Ascending aorta (tissue), 2 donors: ENCODE results near the gene ZBTB22. TPM values are rescaled to one million over a fixed set of nuclear protein-coding genes. Genes with fewer than 3 reads are reported as not detected.

Source experiments
- DNase-seq, 2 donors: peaks; one replicate each; pipeline ENCODE4 v3.0.0-alpha.2; 2019; ENCODE audit warnings: low spot score in 2 of 2
- H3K27ac ChIP-seq, 2 donors: fragments of 200-600 bp; sonication (generic); one replicate each; pipeline ENCODE4 v1.5.1; 2016 to 2017; ENCODE audit warnings: mild to moderate bottlenecking in 1 of 2
- H3K27me3 ChIP-seq: fragments of 200-600 bp; sonication (generic); one replicate; pipeline ENCODE4 v1.5.1; 2017
- H3K36me3 ChIP-seq, 2 donors: fragments of 200-600 bp; sonication (generic); one replicate each; pipeline ENCODE4 v1.5.1; 2016
- H3K4me1 ChIP-seq, 2 donors: fragments of 200-600 bp; sonication (generic); one replicate each; pipeline ENCODE4 v1.5.1; 2016 to 2017; ENCODE audit warnings: mild to moderate bottlenecking in 1 of 2
- H3K4me3 ChIP-seq, 2 donors: fragments of 200-600 bp; sonication (generic); one replicate each; pipeline ENCODE4 v1.5.1; 2016 to 2017; ENCODE audit warnings: mild to moderate bottlenecking in 1 of 2
- H3K9me3 ChIP-seq, 2 donors: fragments of 200-600 bp; sonication (generic); one replicate each; pipeline ENCODE4 v1.5.1; 2016
- intact Hi-C: fragments of 100-400 bp; cut with DNase I; formaldehyde crosslinking; loops from one replicate; pipeline ENCODE4 v1.15.1; 2023
- total RNA-seq: library from RNA; depleted of rRNA; stranded (reverse); fragments of >200 nt; gene quantifications from one replicate; pipeline ENCODE4 v1.1.0, GENCODE V29; 2016
- TF ChIP-seq, protein P1 (sequence below), 3 experiments: fragments of 200-600 bp in 2 of 3; fragments of 450-650 bp in 1 of 3; sonication (generic) in 2 of 3; IDR thresholded peaks; one replicate each; pipeline ENCODE4 v1.5.1; 2016 to 2019; ENCODE audit warnings: antibody characterized with exemption in 3 of 3, mild to moderate bottlenecking in 1 of 3, moderate library complexity in 1 of 3

Gene ZBTB22
- total RNA-seq, 1 donor from 2014 or later, result 35.5 TPM

DNA sequence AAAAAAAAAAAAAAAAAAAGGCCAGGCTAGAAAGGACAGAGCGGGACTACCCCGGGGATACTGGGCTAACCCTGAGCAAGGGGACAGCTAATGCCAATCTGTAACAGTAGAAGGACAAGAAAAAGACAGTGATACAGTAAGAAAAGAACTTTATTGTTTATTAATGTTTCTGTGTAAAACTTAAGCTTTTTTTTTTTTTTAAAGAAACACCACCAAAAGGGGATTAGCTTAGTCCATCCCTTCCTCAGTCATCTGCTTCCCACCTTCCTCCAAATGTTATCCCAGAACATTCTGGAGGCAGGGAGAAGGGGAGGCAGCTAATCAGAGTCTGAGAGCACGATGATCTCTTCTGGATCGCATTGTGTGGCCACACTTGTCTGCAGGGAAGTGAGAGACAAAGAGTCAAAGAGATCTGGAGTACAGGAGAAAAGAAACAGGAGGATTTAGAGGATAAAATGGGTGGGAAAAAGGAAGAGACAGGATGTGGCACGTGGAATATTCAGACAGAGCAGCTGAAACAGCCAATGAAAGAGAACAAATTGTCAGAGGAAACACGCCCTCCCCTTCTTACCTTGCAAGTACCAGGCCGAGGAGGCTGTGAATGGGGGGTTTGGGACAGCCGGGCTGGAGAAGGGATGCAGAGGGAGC, 1.0 kb upstream of the ZBTB22 start:
- Histone ChIP-seq H3K36me3 (peaks cover 17 to 28% of the 10 kb centered on the region in 2 donors), H3K4me3 (peak overlapping the region; percentile 59 to 64), H3K27me3 (no peaks in the 10 kb centered on the region), H3K4me1 (peaks cover 24 to 49% of the 10 kb centered on the region in 2 donors), H3K27ac (peak overlapping the region; percentile 75 to 93), H3K9me3 (no peaks in the 10 kb centered on the region)
- intact Hi-C loops, result loop anchor here (5.0 to 10.0 kb wide), 2 partner anchors 116 to 1654 kb away; partner anchors contain the start of genes C6orf47, CSNK2B, GPANK1 and HSD17B8
- DNase-seq, result no peak
- TF ChIP-seq, protein P1, sequence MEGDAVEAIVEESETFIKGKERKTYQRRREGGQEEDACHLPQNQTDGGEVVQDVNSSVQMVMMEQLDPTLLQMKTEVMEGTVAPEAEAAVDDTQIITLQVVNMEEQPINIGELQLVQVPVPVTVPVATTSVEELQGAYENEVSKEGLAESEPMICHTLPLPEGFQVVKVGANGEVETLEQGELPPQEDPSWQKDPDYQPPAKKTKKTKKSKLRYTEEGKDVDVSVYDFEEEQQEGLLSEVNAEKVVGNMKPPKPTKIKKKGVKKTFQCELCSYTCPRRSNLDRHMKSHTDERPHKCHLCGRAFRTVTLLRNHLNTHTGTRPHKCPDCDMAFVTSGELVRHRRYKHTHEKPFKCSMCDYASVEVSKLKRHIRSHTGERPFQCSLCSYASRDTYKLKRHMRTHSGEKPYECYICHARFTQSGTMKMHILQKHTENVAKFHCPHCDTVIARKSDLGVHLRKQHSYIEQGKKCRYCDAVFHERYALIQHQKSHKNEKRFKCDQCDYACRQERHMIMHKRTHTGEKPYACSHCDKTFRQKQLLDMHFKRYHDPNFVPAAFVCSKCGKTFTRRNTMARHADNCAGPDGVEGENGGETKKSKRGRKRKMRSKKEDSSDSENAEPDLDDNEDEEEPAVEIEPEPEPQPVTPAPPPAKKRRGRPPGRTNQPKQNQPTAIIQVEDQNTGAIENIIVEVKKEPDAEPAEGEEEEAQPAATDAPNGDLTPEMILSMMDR (IDR thresholded peaks at IDR 0.05), result no peak

DNA sequence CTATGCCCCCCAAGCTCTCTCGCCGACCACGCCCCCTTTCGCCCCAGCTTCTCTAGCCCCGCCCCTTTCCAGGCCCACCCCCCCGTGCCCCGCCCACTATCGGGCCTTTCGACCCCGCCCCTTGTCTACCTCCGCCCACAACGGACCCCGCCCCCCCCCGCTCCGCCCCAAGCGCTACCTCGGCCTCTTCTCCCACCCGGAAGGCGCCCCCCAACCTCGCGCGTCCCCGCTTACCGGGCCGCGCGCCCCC, 200 bp downstream of the ZBTB22 start:
- Histone ChIP-seq H3K27me3 (no peaks in the 10 kb centered on the region), H3K4me1 (peaks cover 20 to 52% of the 10 kb centered on the region in 2 donors), H3K4me3 (peak overlapping the region; percentile 59 to 64), H3K27ac (peak overlapping the region; percentile 75 to 93), H3K9me3 (no peaks in the 10 kb centered on the region), H3K36me3 (peaks cover 17 to 28% of the 10 kb centered on the region in 2 donors)
- intact Hi-C loops, result loop anchor here (1.0 to 10.0 kb wide), 3 partner anchors 18 to 1653 kb away; partner anchors contain the start of genes C6orf47, CSNK2B, GPANK1 and HSD17B8
- TF ChIP-seq, protein P1 (IDR thresholded peaks at IDR 0.05), result no peak
- no peak for DNase-seq

DNA sequence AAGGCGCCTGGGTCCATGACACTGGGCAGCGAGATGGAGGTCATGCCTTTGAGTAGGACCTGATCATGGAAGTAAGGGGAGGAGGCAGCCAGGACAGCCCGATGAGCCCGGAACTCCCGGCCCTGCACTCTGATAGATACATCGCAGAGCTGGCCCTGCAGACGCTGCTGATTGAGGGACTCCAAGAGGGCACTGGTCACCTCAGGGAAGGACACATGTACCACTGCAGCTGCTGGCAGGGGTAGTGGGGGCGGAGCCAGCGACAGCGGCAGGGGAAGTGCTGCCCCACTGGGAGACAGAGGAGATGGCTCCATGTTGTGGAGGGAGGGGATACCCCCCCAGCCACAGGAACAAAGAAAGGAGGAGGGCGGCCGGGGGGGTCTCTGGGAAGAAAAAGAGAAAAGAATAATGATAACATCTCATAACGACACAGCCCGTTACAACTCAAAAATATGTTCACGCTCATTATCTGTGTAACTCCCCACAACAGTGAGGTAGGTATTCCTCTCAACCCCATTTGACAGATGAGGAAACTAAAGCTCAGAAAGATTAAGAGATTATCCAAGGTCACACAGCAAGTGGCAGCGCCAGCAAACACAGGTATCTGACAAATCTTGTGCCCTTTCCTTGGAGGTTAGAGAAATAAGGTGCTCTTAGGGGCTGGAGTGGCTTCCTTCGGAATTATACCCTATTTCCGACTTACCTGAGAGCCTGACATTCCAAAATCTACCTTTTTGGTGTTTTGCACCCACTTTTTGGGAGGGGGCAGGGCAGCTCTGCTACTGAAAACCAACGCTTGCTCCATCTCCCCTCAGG, 733 bp downstream of the ZBTB22 start:
- TF ChIP-seq, protein P1 (IDR thresholded peaks at IDR 0.05), result no peak
- Histone ChIP-seq H3K4me3 (peak overlapping the region; percentile 59 to 64), H3K27ac (peak overlapping the region; percentile 75 to 93), H3K9me3 (no peaks in the 10 kb centered on the region), H3K4me1 (peaks cover 15 to 53% of the 10 kb centered on the region in 2 donors), H3K36me3 (peaks cover 17 to 28% of the 10 kb centered on the region in 2 donors), H3K27me3 (no peaks in the 10 kb centered on the region)
- no peak for DNase-seq
- intact Hi-C loops, result loop anchor here (1.0 to 10.0 kb wide), 3 partner anchors 18 to 1652 kb away; partner anchors contain the start of genes C6orf47, CSNK2B, GPANK1 and HSD17B8

DNA sequence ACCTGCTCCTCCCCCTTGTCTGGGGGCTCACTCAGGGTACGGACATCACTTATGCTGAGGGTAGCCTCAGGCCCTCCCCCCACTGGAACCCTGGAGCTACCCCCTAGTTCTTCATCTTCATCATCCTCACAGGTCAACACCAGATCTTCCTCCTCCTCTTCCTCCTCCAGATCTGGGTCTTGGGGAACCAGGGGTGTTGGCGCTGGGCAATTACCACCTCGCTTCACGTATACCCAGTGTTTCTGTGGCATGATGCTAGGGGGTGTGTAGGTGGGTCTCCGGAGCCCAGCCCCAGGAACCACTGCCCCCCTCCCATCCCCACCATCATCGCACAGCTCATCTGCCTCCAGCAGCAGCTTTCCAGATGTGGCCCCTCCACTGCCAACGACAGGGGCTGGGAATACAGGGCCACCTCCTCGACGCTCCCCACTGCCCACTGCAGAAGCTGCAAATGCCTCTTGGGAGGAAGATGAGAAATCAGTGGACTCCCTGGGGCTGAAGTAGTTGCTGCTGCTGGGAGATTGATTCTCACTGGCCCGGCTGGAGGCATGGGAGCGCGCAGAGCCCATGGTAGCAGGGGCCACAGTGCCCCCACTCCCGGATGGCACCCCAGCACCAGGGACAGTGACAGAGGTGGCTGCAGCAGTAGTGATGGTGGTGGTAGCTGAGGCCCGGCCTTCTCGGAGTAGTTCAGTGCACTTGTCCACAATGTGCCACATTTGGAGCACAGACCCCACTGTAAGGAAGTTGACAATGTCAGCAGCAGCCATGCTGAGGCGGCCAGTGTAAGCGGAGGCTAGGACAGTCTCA, 1.5 kb downstream of the ZBTB22 start:
- intact Hi-C loops, result loop anchor here (5.0 to 10.0 kb wide), 2 partner anchors 114 to 1651 kb away; partner anchors contain the start of genes C6orf47, CSNK2B, GPANK1 and HSD17B8
- no peak for DNase-seq
- H3K4me3 ChIP-seq, result no peak overlapping the region
- H3K4me1 ChIP-seq, result peaks cover 7 to 48% of the 10 kb centered on the region in 2 donors
- TF ChIP-seq, protein P1 (IDR thresholded peaks at IDR 0.05), result no peak
- peaks cover 16 to 25% of the 10 kb centered on the region in 2 donors for H3K36me3 ChIP-seq
- peak overlapping the region; percentile 87 to 97 for H3K27ac ChIP-seq
- no peaks in the 10 kb centered on the region for H3K9me3 ChIP-seq
- H3K27me3 ChIP-seq, result no peaks in the 10 kb centered on the region
